Measurements from ENCODE around the gene PIEZO2. TPM values are rescaled to one million over a fixed set of nuclear protein-coding genes. Genes with fewer than 3 reads are reported as not detected.
"Not testable (repeated sequence)": the region's sequence is repeated elsewhere in the genome, so short reads cannot be mapped to it uniquely, and the experiment has no call there.

The PIEZO2 gene
- total RNA-seq, 2 experiments from 2014 or later = not detected

DNA sequence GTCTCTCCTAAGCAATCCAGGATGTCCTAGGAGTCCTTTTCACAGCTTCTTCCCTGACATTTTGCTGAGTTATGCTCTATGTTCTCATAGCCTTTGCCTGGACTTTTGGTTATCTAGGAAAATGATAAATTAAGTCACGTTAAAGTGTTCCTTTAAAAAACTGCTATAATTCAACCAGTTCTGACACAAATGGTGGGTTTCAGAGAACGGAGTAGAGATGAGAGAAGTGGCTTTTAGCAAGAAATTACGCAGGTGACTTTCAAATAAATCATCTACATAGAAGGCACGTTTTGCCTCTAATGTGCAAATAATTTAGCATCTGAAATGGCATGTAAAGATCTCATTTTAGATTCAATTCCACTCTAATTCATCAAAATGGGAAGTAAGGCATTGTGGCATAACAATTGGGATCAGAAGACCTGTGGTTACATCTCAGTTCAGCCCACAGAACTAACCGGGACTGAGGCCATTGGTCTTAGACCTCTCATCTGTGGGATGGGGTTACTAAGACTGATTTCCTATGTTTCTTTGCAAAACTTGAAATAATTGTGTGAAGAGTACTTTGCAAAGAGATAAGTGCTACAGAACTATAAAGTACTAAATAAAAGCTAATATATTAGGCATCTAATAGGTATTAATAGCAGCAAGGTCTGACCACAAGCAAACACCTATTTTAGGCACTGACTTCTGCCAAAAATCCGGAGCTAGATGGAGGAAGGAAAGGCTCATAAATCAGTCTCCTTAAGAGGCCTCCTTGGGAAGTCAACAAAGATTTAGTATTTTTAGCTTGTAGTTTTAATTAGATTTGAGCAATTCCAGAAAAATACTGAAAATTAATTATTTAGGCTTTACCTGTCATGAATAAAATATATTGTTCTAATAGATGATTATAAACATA is 211.4 kb downstream of the PIEZO2 start:
- peaks cover 9% of the 10 kb centered on the region for H3K9me3 Mint-ChIP-seq
- no peak overlapping the region for H3K4me3 Mint-ChIP-seq
- ChIA-PET POLR2A (no interaction called here), CTCF (no interaction called here)
- H3K4me1 Mint-ChIP-seq = no peaks in the 10 kb centered on the region
- no peak for DNase-seq
- no peaks in the 10 kb centered on the region for H3K27me3 Mint-ChIP-seq
- no peak overlapping the region for H3K27ac Mint-ChIP-seq
- no peaks in the 10 kb centered on the region for H3K36me3 Mint-ChIP-seq (ENCODE audit: low read depth)

DNA sequence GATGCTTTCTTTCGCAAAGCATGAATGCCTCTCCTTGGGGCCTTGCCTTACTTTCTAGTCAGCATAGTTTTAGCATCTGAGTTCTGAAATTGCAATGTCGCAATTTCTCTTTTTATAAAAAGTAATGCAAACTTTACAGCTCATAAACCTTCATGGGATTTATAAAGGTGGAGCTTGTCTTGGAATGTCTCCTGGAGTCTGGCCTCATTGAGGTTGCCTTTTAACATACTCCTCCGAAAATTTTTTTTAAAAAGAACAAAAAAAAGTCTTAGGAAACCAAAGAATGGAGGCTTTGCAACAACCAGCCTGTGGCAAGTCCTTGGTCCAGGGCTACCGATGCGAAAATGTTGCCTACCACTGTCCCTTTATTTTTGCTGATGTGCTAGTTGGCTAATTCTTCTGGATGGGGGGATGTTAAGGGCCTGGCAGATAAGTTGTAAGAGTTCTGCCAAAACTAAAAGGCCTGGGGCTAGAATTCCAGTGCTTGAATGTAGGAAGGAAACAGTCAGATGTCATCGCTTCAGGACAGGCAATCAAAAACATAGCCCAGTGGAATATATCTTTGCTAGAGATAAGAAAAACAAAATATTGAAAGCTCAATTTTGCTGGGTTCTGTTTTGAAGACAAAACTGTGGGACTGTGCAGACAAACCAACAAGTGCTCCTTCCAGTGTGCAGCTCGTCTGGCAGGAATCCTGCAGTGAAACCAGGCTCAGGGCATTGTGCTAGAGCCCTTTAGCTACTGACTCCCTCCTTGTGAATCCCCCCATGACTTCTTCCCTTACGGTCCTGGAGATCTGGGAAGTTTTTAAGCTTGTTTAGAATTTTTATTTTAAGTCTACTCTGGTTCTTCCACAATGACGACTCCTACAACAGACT is 213.0 kb downstream of the PIEZO2 start:
- Mint-ChIP-seq H3K4me1 (no peaks in the 10 kb centered on the region), H3K27ac (no peak overlapping the region), H3K4me3 (no peak overlapping the region), H3K36me3 (ENCODE audit: low read depth) (no peaks in the 10 kb centered on the region), H3K9me3 (no peaks in the 10 kb centered on the region), H3K27me3 (no peaks in the 10 kb centered on the region)
- CTCF ChIA-PET = no interaction called here
- POLR2A ChIA-PET = no interaction called here
- no peak for DNase-seq

DNA sequence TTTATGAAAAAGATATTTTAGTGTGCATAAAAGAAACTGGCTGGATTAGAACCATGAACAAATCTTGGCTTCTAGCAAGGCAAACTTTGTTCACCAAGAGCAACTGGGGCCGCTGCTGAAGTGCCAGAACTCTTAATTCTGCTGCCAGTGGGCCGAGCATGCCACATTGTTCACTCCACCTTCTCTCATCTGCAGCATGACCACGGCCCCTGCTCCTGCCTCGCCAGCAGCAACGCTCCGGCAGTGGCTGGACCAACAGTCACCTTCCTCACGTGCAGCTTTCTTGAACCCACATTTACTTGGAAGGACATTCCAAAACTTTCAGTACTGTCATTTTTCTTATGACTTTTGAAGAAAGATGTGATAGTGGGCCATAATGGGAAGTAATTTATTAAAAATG is 213.8 kb downstream of the PIEZO2 start:
- no peaks in the 10 kb centered on the region for H3K27me3 Mint-ChIP-seq
- CTCF ChIA-PET = no interaction called here

DNA sequence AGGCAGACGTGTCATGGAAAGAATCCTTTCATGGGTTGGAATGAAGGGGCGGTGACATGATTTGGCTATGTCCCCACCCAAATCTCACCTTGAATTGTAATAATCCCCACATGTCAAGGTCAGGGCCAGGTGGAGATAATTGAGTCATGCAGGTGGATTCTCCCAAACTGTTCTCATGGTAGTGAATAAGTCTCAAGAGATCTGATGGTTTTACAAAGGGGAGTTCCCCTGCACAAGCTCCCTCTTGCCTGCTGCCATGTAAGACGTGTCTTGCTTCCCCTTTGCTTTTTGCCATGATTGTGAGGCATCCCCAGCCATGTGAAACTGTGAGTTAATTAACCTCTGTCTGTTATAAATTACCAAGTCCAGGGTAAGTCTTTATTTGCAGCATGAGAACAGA is 215.7 kb downstream of the PIEZO2 start:
- H3K36me3 Mint-ChIP-seq (ENCODE audit: low read depth); H3K27me3 Mint-ChIP-seq; H3K4me3 Mint-ChIP-seq; H3K9me3 Mint-ChIP-seq; CTCF ChIA-PET; POLR2A ChIA-PET; H3K27ac Mint-ChIP-seq; H3K4me1 Mint-ChIP-seq; DNase-seq: not testable (repeated sequence)

More for the DNA sequence above, 213.8 kb downstream of the PIEZO2 start:
- Mint-ChIP-seq H3K36me3 (ENCODE audit: low read depth) (no peaks in the 10 kb centered on the region), H3K4me1 (no peaks in the 10 kb centered on the region), H3K9me3 (no peaks in the 10 kb centered on the region), H3K27ac (no peak overlapping the region), H3K4me3 (no peak overlapping the region)
- POLR2A ChIA-PET = no interaction called here
- DNase-seq = no peak

DNA sequence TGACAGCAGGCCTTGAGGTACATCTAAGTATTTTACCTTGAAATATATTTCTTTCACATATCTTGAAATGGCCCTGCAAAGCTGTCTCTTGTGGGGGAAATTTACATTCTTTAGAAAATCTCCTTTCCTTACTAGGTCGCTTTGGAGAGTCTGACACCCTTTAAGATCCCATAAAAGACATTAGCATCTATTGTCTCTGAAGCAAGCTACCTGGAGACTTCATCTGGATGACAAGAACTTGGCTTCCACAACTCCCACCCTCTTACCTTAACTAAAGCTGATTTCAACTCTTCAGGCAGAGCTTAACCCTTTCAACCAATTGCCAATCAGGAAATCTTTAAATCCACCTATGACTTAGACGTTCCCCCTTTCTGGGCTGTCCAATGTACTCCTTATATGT is 219.3 kb downstream of the PIEZO2 start:
- no peak overlapping the region for H3K27ac Mint-ChIP-seq
- no peaks in the 10 kb centered on the region for H3K9me3 Mint-ChIP-seq
- peaks cover 2% of the 10 kb centered on the region for H3K27me3 Mint-ChIP-seq
- H3K4me1 Mint-ChIP-seq = no peaks in the 10 kb centered on the region
- POLR2A ChIA-PET = no interaction called here
- H3K4me3 Mint-ChIP-seq = no peak overlapping the region
- H3K36me3 Mint-ChIP-seq (ENCODE audit: low read depth) = no peaks in the 10 kb centered on the region
- CTCF ChIA-PET = no interaction called here
- DNase-seq = no peak

DNA sequence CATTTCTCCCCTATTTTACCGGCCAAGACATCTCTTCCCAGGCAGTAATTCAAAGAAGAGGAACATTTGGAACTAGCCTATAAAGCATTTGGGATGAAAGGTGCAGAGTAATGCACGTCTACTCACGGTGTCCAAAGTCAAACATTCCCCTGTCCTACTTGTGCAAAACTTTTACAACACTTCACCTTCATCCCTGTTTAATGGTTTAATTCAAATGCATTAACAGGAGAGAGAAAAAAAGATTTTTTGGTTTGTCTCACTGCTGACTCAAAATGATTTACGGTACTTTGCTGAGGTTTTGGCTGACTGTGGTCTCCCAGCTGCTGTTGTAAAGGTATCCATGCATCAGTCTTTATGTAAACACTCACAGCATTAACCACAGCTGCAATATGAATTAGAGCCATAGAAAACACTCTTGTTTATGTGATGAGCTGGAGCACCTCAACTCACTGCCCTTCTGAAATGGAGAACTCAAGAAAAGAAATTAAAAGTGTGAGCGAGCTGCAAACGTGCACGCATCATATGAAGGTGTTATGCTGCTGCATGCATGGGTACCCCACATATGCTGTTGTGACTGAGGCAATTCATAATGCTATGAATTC is 220.5 kb downstream of the PIEZO2 start:
- DNase-seq = no peak
- Mint-ChIP-seq H3K36me3 (ENCODE audit: low read depth) (no peaks in the 10 kb centered on the region), H3K27me3 (peaks cover 2% of the 10 kb centered on the region), H3K4me1 (no peaks in the 10 kb centered on the region), H3K27ac (no peak overlapping the region), H3K9me3 (no peaks in the 10 kb centered on the region), H3K4me3 (no peak overlapping the region)
- CTCF ChIA-PET = no interaction called here
- POLR2A ChIA-PET = no interaction called here

DNA sequence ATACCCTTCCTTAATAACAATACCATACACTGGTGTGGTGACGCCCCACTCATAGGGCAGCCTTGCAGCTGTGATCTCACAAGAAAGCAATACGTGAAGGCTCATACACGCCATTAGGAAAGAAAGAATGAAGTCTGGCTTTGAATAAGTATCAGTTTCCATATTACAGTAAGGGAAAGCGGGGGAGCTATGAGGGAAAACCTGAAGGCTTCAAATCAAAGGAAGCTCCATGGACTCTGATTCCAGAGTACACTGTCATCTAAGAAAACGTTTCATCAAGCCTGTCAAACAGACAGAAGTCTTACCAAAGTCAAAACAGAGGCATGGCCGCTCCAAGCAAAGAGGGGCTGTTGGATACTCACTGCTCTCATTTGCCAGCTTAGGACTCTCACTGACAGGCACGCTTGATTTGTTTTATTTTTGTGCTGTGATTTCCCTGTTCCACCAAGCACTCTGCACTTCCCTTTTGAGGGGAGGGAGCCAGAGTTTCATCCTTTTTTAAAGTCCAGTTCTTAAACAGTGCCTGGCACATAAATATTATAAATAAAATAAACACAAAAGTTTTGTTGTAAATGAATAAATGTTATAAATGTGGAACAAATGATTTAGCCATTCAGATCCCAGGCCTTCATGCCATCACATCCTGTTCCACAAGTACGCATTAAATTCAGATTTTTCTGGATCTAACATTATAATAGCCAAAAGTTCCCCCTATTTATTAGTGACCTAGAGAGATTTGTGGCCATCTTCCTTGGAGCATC is 221.2 kb downstream of the PIEZO2 start:
- Mint-ChIP-seq H3K4me3 (no peak overlapping the region), H3K9me3 (no peaks in the 10 kb centered on the region), H3K27ac (no peak overlapping the region), H3K36me3 (ENCODE audit: low read depth) (no peaks in the 10 kb centered on the region), H3K27me3 (peaks cover 2% of the 10 kb centered on the region), H3K4me1 (no peaks in the 10 kb centered on the region)
- CTCF ChIA-PET = no interaction called here
- POLR2A ChIA-PET = no interaction called here
- DNase-seq = no peak

DNA sequence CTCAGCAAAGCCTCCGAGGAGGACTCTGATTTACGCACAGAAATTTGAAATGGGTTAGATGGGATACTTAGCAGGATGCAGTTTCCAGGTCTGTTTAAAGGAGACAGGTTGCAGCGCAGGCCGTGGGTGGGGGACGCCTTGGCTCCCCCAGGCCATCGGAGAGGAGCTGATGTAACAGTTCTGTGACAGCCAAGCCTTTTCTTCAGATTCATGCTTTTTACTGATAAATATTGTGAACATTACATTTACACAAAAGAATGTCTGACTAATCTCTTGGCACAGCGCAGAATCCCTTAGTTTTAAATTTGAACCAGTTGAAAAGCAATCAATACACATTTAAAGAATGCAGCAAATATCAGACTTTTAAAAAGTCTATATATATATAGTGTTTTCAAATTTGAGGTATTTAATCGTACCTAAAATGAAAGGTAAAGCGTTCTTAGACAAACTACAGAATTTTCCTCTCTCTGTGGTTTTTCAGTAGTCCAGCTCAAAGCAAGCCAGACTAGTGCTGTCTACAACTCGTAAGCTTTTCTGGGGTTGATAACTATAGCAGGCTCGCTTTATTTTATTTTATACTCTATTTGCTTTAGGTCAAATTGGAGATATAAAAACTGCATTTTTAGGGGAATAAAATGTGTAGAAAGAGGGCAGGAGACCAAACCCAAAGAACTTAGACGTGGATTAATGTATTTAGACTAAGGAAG is 221.9 kb downstream of the PIEZO2 start:
- no peaks in the 10 kb centered on the region for H3K36me3 Mint-ChIP-seq (ENCODE audit: low read depth)
- H3K9me3 Mint-ChIP-seq = no peaks in the 10 kb centered on the region
- no peaks in the 10 kb centered on the region for H3K4me1 Mint-ChIP-seq
- ChIA-PET POLR2A (no interaction called here), CTCF (no interaction called here)
- peaks cover 2% of the 10 kb centered on the region for H3K27me3 Mint-ChIP-seq
- H3K27ac Mint-ChIP-seq = no peak overlapping the region
- H3K4me3 Mint-ChIP-seq = no peak overlapping the region
- DNase-seq = no peak

DNA sequence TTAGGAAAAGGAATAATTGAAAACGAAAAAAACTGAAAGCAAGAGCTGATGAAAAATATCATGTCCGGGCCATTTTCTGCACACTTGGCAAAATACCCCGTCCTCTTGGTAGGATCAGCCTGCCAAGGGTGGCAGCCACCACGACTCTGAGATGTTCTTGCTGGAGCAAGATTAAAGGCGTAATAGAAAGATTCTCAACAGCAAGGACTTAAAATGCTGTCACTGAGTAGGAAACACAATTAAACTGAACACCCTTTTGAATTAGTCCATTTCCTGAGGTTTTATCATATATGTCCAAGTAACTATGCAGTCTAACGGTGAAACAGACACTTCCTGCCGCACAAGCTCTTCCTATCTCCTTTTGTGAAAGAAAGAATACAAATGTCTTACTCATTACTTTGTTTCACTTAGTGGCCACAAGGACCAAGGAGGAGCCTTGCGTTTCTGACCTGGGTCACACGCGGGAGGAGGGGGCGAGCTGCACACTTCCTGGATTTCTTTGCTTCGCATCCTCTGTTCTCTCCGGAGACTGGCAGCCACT is 222.7 kb downstream of the PIEZO2 start:
- H3K27me3 Mint-ChIP-seq = peaks cover 2% of the 10 kb centered on the region
- no peaks in the 10 kb centered on the region for H3K36me3 Mint-ChIP-seq (ENCODE audit: low read depth)
- no peak for DNase-seq
- H3K4me3 Mint-ChIP-seq = no peak overlapping the region
- ChIA-PET CTCF (no interaction called here), POLR2A (no interaction called here)
- H3K4me1 Mint-ChIP-seq = no peaks in the 10 kb centered on the region
- H3K9me3 Mint-ChIP-seq = no peaks in the 10 kb centered on the region
- H3K27ac Mint-ChIP-seq = no peak overlapping the region

DNA sequence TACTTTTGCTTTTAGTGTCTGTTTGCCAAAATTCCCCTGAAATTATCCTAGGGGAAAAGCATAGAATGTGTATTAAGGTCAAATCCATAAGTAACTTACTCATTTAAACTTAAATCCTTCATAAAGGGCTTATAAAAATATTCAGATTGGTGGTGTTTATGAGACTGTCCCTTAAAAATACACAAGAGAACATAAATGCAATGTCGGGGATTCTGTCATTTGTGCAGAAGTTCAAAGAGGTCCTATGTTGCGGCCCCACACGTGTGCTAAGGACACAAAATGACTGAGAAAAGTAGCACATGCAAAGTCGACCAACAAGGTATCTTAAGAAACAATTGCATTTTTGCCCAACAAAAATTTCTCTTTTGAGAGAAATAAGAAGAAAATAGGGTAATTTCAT is 225.1 kb downstream of the PIEZO2 start:
- Mint-ChIP-seq H3K4me3 (no peak overlapping the region), H3K36me3 (ENCODE audit: low read depth) (no peaks in the 10 kb centered on the region), H3K9me3 (no peaks in the 10 kb centered on the region), H3K27ac (no peak overlapping the region), H3K4me1 (no peaks in the 10 kb centered on the region), H3K27me3 (peaks cover 2% of the 10 kb centered on the region)
- DNase-seq = no peak
- CTCF ChIA-PET = no interaction called here
- POLR2A ChIA-PET = no interaction called here

DNA sequence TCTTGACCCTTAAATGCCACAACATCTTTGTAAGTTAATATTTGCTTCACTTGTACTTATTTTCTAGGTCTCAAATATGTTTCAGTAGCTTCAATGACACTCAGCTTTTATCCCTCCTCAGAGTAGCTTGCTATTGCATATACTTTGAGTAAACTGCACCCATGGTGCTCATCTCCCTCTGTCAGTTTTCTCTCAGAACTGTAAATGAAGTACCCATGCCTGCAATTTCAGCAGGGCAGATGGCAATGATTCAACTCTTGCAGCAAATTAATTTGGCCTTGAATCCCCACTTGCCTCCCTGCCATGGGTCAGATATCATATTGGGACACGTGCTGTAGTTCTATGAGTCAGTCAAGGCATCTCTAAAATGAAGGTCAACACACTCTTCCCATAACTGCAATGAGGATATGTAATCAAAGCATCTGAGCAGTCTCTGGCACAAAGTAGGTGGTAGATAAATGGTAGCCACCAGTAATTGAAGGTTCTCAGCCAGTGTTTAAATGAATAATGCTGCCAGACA is 225.8 kb downstream of the PIEZO2 start:
- H3K27ac Mint-ChIP-seq = no peak overlapping the region
- POLR2A ChIA-PET = no interaction called here
- H3K4me1 Mint-ChIP-seq = no peaks in the 10 kb centered on the region
- H3K36me3 Mint-ChIP-seq (ENCODE audit: low read depth) = no peaks in the 10 kb centered on the region
- H3K27me3 Mint-ChIP-seq = peaks cover 2% of the 10 kb centered on the region
- no peak for DNase-seq
- H3K9me3 Mint-ChIP-seq = no peaks in the 10 kb centered on the region
- no peak overlapping the region for H3K4me3 Mint-ChIP-seq
- CTCF ChIA-PET = no interaction called here

DNA sequence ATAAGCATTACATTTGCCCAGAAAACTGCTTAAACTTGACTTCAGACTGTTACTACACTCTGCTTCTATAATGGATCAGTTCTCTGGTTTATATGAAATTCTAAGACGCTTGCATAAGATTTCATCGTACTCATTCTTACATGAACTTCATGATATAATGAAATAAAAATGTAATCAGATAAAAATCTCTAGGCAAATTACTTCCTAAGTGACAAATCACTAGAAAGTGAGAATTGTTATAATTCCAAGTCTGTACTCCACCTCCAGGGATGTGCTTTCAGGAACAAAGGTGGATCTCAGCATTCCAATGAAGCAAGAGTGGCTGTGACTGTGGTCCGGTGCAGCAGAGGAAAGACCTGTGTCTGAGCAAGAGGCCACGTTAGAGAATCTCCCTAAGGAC is 226.2 kb downstream of the PIEZO2 start:
- no peaks in the 10 kb centered on the region for H3K4me1 Mint-ChIP-seq
- H3K27me3 Mint-ChIP-seq = peaks cover 2% of the 10 kb centered on the region
- CTCF ChIA-PET = no interaction called here
- no peak for DNase-seq
- no peak overlapping the region for H3K27ac Mint-ChIP-seq
- no peaks in the 10 kb centered on the region for H3K36me3 Mint-ChIP-seq (ENCODE audit: low read depth)
- POLR2A ChIA-PET = no interaction called here
- no peaks in the 10 kb centered on the region for H3K9me3 Mint-ChIP-seq
- no peak overlapping the region for H3K4me3 Mint-ChIP-seq

All from activated CD4-positive, alpha-beta memory T cell treated with anti-CD3 and anti-CD28 coated beads, Interleukin-2, amount 10 ng/mL, durations not matched to agents 7 days and 5 days (primary cell).